Parathyroid adenoma (tissue), 2 donors: ENCODE results near the gene GINS1.

ENCODE experiments used
- H2AFZ ChIP-seq: fragments of 300-600 bp; sonication (generic); one replicate; pipeline ENCODE4 v1.7.0; 2017; ENCODE audit warnings: antibody characterized with exemption, mild to moderate bottlenecking
- H3K27ac ChIP-seq: fragments of 300-600 bp; sonication (generic); one replicate; pipeline ENCODE4 v1.7.0; 2017
- H3K27me3 ChIP-seq: fragments of 300-600 bp; sonication (generic); one replicate; pipeline ENCODE4 v1.7.0; 2017; ENCODE audit warnings: low read length; ENCODE audit not compliant: control insufficient read depth, insufficient read depth
- H3K36me3 ChIP-seq: fragments of 300-600 bp; sonication (generic); one replicate; pipeline ENCODE4 v1.7.0; 2017; ENCODE audit warnings: low read length; ENCODE audit not compliant: control insufficient read depth, insufficient read depth
- H3K4me1 ChIP-seq: fragments of 300-600 bp; sonication (generic); one replicate; pipeline ENCODE4 v1.7.0; 2017; ENCODE audit warnings: control low read depth
- H3K4me2 ChIP-seq: fragments of 300-600 bp; sonication (generic); one replicate; pipeline ENCODE4 v1.7.0; 2017; ENCODE audit warnings: low read length
- H3K4me3 ChIP-seq: fragments of 300-600 bp; sonication (generic); one replicate; pipeline ENCODE4 v1.7.0; 2017; ENCODE audit warnings: low read depth, low read length
- H3K79me2 ChIP-seq: fragments of 300-600 bp; sonication (generic); one replicate; pipeline ENCODE4 v1.7.0; 2017; ENCODE audit warnings: control low read depth
- H3K9ac ChIP-seq: fragments of 300-600 bp; sonication (generic); one replicate; pipeline ENCODE4 v1.7.0; 2017; ENCODE audit warnings: mild to moderate bottlenecking
- H3K9me3 ChIP-seq: fragments of 300-600 bp; sonication (generic); one replicate; pipeline ENCODE4 v1.7.0; 2017; ENCODE audit warnings: low read length; ENCODE audit not compliant: control insufficient read depth
- CTCF ChIP-seq: fragments of 300-600 bp; sonication (generic); IDR thresholded peaks from one replicate; pipeline ENCODE4 v1.7.0; 2017; ENCODE audit warnings: antibody characterized with exemption, mild to moderate bottlenecking
- donor health status: primary hyperparathyroidism.

Gene GINS1

GRCh38 chr20:25422032-25422431 is 14.6 kb downstream of the GINS1 start:
- Histone ChIP-seq H3K4me3 (no peak overlapping the region), H3K36me3 (no peaks in the 10 kb centered on the region), H3K27me3 (no peaks in the 10 kb centered on the region), H3K79me2 (no peaks in the 10 kb centered on the region), H3K4me1 (no peaks in the 10 kb centered on the region), H3K27ac (no peak overlapping the region), H3K4me2 (no peak overlapping the region), H3K9ac (no peak overlapping the region), H3K9me3 (no peaks in the 10 kb centered on the region), H2AFZ (no peak overlapping the region)
- no peak for TF ChIP-seq CTCF

GRCh38 chr20:25424536-25424935 is 17.1 kb downstream of the GINS1 start:
- Histone ChIP-seq H3K27ac (no peak overlapping the region), H3K4me2 (no peak overlapping the region), H3K9ac (no peak overlapping the region), H3K27me3 (no peaks in the 10 kb centered on the region), H3K4me3 (no peak overlapping the region), H3K36me3 (no peaks in the 10 kb centered on the region), H3K4me1 (no peaks in the 10 kb centered on the region), H3K9me3 (no peaks in the 10 kb centered on the region), H3K79me2 (no peaks in the 10 kb centered on the region), H2AFZ (no peak overlapping the region)
- TF ChIP-seq CTCF: no peak

- H3K4me2 ChIP-seq: no peak overlapping the region
- no peaks in the 10 kb centered on the region for H3K27me3 ChIP-seq
- H3K36me3 ChIP-seq: no peaks in the 10 kb centered on the region
- no peaks in the 10 kb centered on the region for H3K4me1 ChIP-seq
- TF ChIP-seq CTCF: no peak
- no peak overlapping the region for H3K9ac ChIP-seq
- no peaks in the 10 kb centered on the region for H3K79me2 ChIP-seq
- H3K9me3 ChIP-seq: no peaks in the 10 kb centered on the region
- H2AFZ ChIP-seq: peak overlapping the region; percentile 30
- no peak overlapping the region for H3K4me3 ChIP-seq
- H3K27ac ChIP-seq: no peak overlapping the region
Measured at GRCh38 chr20:25437153-25437581, 29.7 kb downstream of the GINS1 start.

- Histone ChIP-seq H3K36me3 (no peaks in the 10 kb centered on the region), H2AFZ (no peak overlapping the region), H3K9me3 (no peaks in the 10 kb centered on the region), H3K4me2 (no peak overlapping the region), H3K27me3 (no peaks in the 10 kb centered on the region), H3K4me1 (no peaks in the 10 kb centered on the region), H3K79me2 (no peaks in the 10 kb centered on the region), H3K27ac (no peak overlapping the region), H3K9ac (no peak overlapping the region), H3K4me3 (no peak overlapping the region)
- no peak for TF ChIP-seq CTCF
Measured at GRCh38 chr20:25439328-25439727, 31.9 kb downstream of the GINS1 start.

GRCh38 chr20:25444556-25444955 is 37.1 kb downstream of the GINS1 start:
- H3K4me2 ChIP-seq: no peak overlapping the region
- H3K4me1 ChIP-seq: no peaks in the 10 kb centered on the region
- TF ChIP-seq CTCF: no peak
- H3K9me3 ChIP-seq: no peaks in the 10 kb centered on the region
- no peaks in the 10 kb centered on the region for H3K79me2 ChIP-seq
- H3K36me3 ChIP-seq: no peaks in the 10 kb centered on the region
- H2AFZ ChIP-seq: no peak overlapping the region
- no peak overlapping the region for H3K9ac ChIP-seq
- H3K27me3 ChIP-seq: no peaks in the 10 kb centered on the region
- H3K4me3 ChIP-seq: no peak overlapping the region
- no peak overlapping the region for H3K27ac ChIP-seq
